Measurements from ENCODE around the gene SAMD14. TPM values are rescaled to one million over a fixed set of nuclear protein-coding genes. Genes with fewer than 3 reads are reported as not detected.

Gene SAMD14
- total RNA-seq, 1 experiment from 2014 or later, result 0.07 TPM

- in situ Hi-C loops (cut with HindIII; ENCODE audit: low pct_unique_long_range_greater_than_20kb, low sequenced_read_pairs), result no loop called here
- DNase-seq (ENCODE audit: low read depth), result no peak
Observed at GRCh38 chr17:50166518-50167181, 36.7 kb upstream of the SAMD14 start.

- no peak for DNase-seq (ENCODE audit: low read depth)
- in situ Hi-C loops (cut with HindIII; ENCODE audit: low pct_unique_long_range_greater_than_20kb, low sequenced_read_pairs), result no loop called here
Observed at GRCh38 chr17:50165867-50166517, 36.0 kb upstream of the SAMD14 start, which contains the start of gene SGCA. SGCA (plus strand) TSS chr17:50166005; CDS start chr17:50166041, 36 bp downstream.

GRCh38 chr17:50165466-50165865 is 35.5 kb upstream of the SAMD14 start:
- no peak for DNase-seq (ENCODE audit: low read depth)
- in situ Hi-C loops (cut with HindIII; ENCODE audit: low pct_unique_long_range_greater_than_20kb, low sequenced_read_pairs), result no loop called here

GRCh38 chr17:50165066-50165465 is 35.1 kb upstream of the SAMD14 start:
- no peak for DNase-seq (ENCODE audit: low read depth)
- in situ Hi-C loops (cut with HindIII; ENCODE audit: low pct_unique_long_range_greater_than_20kb, low sequenced_read_pairs), result no loop called here

GRCh38 chr17:50164697-50164988 is 34.7 kb upstream of the SAMD14 start:
- in situ Hi-C loops (cut with HindIII; ENCODE audit: low pct_unique_long_range_greater_than_20kb, low sequenced_read_pairs), result no loop called here
- no peak for DNase-seq (ENCODE audit: low read depth)

GRCh38 chr17:50163843-50164696 is 34.1 kb upstream of the SAMD14 start:
- in situ Hi-C loops (cut with HindIII; ENCODE audit: low pct_unique_long_range_greater_than_20kb, low sequenced_read_pairs), result no loop called here
- no peak for DNase-seq (ENCODE audit: low read depth)

- no peak for DNase-seq (ENCODE audit: low read depth)
- in situ Hi-C loops (cut with HindIII; ENCODE audit: low pct_unique_long_range_greater_than_20kb, low sequenced_read_pairs), result no loop called here
Observed at GRCh38 chr17:50162466-50163254, 32.7 kb upstream of the SAMD14 start.

- no peak for DNase-seq (ENCODE audit: low read depth)
- in situ Hi-C loops (cut with HindIII; ENCODE audit: low pct_unique_long_range_greater_than_20kb, low sequenced_read_pairs), result no loop called here
Observed at GRCh38 chr17:50161911-50162288, 31.9 kb upstream of the SAMD14 start.

- peak; percentile 87 for DNase-seq (ENCODE audit: low read depth)
- in situ Hi-C loops (cut with HindIII; ENCODE audit: low pct_unique_long_range_greater_than_20kb, low sequenced_read_pairs), result no loop called here
Observed at GRCh38 chr17:50161023-50161910, 31.3 kb upstream of the SAMD14 start.

- in situ Hi-C loops (cut with HindIII; ENCODE audit: low pct_unique_long_range_greater_than_20kb, low sequenced_read_pairs), result no loop called here
- no peak for DNase-seq (ENCODE audit: low read depth)
Observed at GRCh38 chr17:50157891-50158290, 27.9 kb upstream of the SAMD14 start.

- no peak for DNase-seq (ENCODE audit: low read depth)
- in situ Hi-C loops (cut with HindIII; ENCODE audit: low pct_unique_long_range_greater_than_20kb, low sequenced_read_pairs), result no loop called here
Observed at GRCh38 chr17:50155115-50155819, 25.3 kb upstream of the SAMD14 start.

- in situ Hi-C loops (cut with HindIII; ENCODE audit: low pct_unique_long_range_greater_than_20kb, low sequenced_read_pairs), result no loop called here
- no peak for DNase-seq (ENCODE audit: low read depth)
Observed at GRCh38 chr17:50154604-50155003, 24.6 kb upstream of the SAMD14 start.

- in situ Hi-C loops (cut with HindIII; ENCODE audit: low pct_unique_long_range_greater_than_20kb, low sequenced_read_pairs), result no loop called here
Observed at GRCh38 chr17:50153650-50154575, 24.0 kb upstream of the SAMD14 start.

GRCh38 chr17:50152736-50153135 is 22.8 kb upstream of the SAMD14 start:
- DNase-seq (ENCODE audit: low read depth), result no peak
- in situ Hi-C loops (cut with HindIII; ENCODE audit: low pct_unique_long_range_greater_than_20kb, low sequenced_read_pairs), result no loop called here

More at GRCh38 chr17:50153650-50154575, 24.0 kb upstream of the SAMD14 start:
- no peak for DNase-seq (ENCODE audit: low read depth)

- peak; percentile 79 for DNase-seq (ENCODE audit: low read depth)
Observed at GRCh38 chr17:50151937-50152547, 22.1 kb upstream of the SAMD14 start.

More at GRCh38 chr17:50151937-50152547, 22.1 kb upstream of the SAMD14 start:
- in situ Hi-C loops (cut with HindIII; ENCODE audit: low pct_unique_long_range_greater_than_20kb, low sequenced_read_pairs), result no loop called here

Data from Caki2 (cell line).